ENCODE results near the gene ART4.

The ART4 gene

DNA sequence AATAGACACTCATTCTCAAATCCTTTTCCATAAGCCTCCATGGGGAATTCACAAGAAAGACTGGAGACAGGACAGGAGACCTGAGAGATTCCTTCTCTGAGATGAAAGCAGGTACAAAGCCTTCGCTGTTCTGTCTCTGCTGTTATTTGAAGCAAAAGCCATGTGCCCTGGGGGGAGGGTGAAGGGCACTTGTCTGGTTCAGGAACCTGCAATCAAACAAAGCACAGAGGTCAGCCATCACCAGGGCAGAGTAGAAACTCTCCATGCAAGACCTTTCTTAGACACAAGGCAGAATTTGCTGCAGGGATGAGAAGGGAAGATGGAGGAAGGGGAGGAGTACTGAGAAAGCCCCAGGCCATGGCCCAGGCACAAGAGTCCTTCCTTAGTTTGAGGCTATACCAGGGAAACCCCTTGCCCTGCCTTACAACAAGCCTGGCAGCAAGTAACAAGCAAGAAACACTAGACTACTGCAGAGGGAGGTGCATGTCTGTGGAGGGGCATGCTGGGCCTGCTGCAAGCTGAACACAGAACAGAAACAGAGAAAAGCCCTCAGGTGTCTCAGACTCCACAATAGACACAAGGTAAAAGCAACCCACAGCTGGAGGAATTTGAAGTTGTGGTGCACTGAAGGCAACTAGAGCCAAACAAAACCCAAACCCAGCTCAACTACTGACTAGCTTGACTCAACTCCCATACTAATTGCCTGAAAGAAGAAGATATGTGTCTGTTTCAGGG is 7.8 kb upstream of the ART4 start:
- DNase-seq, result peak; percentile 1

DNA sequence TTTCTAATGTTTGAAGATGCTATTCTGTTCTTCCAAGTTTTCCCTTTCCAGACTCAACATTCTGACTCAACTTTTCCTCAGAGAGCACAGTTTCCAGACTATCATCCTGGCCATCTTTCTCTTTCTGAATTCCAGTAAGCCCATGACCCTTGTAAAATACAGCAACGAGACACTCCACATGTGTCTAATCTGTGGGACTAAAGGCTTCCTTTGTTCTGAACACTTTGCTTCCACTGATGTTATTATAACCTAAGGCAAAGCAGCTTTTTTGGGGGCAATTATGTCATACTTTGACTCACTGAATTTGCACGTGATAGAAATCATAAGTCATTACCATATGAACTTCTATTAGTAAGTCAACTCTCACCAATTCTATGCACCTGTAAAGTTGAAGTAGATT is 6.3 kb upstream of the ART4 start:
- DNase-seq, result no peak

DNA sequence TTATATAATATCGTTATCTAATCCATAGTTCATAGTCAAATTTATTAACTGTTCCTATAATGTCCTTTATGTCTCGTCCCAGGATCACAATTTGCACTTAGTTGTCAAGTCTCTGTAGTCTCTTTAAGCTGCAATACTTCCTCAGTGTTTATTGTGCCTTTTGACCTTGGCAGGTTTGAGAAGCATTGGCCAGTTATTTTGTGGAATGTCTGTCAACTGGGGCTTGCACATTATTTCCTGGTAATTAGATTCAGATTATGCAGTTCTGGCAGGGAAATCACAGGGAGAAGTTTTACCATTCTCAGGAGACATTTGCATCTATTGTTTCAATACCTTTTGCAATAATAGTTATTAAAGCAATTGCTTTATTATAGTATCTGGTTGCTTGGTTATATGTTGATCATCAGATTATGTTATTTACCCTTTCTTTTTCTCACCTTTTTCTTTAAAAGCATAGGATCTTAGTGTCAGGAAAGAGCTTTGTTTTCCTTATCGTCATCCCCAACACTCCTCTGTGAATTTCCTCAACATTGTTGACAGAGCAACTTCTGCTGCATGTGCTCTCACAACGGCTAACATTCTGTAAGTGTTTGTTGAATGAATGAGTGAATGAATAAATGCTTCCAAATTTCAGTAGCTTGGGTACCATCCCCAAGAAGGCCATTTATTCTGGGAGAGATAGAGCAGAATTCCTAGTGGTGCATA is 3.7 kb upstream of the ART4 start:
- no peak for DNase-seq

DNA sequence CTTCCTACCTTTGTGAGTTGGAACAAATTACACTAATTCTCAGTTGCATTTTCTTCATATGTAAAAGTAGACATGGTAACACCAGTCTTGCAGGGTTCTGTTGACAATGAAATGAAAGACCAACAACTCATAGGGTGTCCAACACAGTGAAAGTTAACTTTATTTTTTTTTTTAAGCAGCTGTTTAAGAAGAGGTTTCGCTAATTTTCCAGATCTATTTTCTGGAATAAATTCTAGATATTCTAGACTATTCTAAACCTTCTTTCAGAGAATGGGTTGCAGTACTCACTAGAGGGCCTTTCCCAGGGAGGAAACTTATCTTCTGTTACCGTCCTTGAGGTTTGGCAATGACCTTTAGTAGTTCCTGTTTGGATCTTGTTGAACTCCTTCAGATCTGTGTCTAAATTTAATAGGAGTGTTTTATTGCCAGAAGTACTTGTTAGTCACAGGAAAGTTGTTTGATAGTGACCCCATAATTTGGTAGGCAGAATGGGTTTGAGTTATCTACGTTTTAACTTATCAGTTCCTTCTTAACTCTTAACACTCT is 2.8 kb upstream of the ART4 start:
- DNase-seq, result no peak

DNA sequence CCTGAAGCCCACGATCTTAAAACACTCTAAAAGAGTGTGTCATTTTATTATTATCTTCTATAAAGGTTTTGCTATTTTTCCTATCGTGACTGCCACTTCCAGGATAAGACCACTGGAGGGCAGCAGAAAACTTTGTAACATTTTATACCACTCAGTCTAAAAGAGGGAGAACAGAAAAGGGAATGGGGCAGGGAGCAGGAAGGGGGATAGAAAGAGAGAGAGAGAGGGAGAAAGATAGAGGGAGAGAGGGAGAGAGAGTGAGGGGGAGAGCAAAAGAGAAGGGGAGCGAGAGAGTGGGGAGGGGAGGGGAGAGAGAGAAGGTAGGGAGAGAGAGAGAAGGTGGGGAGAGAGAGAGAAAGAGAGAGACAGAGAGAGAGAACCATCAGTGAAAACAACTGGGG is 2.0 kb upstream of the ART4 start:
- peak; percentile 47 for DNase-seq

DNA sequence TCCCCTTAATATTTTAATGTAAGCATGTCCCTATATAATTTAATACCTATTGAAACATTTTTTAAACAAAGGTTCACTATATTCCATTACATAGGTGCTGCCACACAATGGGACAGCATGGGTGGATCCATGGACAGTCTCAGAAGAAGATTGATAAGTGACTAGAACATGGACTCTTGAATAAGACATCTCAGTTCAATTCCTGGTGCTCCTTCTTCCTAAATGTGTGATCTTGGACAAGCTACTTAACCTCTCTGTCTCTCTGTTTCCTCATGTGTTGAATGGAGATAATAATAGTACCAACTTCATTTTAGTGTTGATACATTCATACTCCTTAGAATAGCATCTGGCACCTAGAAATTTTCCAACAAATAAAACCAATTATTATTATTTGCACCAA is 1.1 kb upstream of the ART4 start:
- no peak for DNase-seq

DNA sequence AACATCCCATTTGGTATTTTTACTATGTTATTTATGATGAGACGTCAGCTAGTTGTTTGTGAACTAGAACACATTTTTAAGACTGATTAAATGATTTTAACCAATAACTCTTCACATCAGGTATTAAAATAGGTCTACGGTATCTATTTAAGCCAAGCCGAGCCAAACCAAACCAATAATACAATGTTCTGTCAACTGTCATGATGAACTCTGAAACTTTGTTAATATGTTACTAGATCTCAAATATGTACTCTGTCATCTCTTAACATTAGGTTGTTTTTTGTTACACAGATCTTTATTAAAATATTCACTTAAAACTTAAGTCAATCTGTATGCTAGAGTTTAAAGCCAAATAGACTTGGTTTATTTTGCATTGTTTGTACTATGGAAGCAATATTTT is 1.0 kb downstream of the ART4 start:
- DNase-seq, result no peak

DNA sequence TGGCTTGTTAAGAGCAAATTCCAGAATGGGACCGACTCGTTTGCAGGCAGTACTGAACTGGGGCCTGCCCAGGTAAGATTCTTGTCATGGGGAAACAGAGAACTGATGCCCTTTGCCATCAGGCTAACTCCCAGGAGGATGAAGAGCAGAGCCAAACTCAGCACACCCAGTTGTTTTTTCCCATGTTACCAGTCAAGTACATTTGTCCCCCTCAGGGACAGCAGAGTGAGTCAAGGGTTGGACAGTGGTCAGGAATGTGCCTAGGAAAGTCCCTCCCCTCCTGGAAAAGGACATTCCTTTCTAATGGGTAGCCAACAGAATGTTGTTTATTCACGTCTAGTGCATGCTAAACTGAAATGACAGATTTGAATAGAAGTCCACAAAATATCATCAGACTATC is 1.6 kb downstream of the ART4 start:
- DNase-seq, result no peak

DNA sequence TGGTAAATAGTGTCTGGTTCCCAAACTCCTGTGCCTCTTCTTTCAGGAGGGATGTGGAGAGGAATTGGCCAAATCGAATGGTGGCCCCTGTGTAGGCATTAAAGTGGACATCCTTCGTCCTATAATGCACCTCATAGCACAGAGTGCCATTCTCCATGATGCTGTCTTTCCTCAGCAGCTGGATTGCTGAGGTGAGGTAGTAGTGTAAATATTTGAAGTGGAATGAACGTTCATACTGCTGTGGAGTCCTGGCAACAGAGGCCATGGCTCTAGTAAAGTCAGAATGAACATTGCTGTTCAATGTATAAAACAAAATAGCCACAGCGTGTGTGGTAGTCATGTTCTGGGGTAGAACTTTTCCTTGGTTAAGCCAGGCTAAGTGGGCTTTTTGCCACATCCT is 2.7 kb downstream of the ART4 start:
- no peak for DNase-seq

DNA sequence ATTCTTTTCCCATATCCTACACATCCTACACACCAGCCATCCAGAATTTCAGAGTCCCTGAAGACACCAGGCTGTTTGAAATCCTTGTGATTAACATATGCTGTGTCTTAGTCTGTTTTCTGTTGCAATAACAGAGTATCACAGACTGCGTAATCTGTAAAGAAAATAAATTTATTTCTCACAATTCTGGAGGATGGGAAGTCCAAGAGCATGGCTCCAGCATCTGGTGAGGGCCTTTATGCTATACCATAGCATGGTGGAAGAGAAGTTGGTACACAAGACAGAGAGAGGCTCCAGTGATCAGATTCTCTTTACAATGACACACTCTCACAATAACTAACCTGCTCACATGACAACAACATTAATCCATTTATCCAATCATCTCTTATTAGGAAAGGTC is 4.1 kb downstream of the ART4 start:
- DNase-seq, result no peak

DNA sequence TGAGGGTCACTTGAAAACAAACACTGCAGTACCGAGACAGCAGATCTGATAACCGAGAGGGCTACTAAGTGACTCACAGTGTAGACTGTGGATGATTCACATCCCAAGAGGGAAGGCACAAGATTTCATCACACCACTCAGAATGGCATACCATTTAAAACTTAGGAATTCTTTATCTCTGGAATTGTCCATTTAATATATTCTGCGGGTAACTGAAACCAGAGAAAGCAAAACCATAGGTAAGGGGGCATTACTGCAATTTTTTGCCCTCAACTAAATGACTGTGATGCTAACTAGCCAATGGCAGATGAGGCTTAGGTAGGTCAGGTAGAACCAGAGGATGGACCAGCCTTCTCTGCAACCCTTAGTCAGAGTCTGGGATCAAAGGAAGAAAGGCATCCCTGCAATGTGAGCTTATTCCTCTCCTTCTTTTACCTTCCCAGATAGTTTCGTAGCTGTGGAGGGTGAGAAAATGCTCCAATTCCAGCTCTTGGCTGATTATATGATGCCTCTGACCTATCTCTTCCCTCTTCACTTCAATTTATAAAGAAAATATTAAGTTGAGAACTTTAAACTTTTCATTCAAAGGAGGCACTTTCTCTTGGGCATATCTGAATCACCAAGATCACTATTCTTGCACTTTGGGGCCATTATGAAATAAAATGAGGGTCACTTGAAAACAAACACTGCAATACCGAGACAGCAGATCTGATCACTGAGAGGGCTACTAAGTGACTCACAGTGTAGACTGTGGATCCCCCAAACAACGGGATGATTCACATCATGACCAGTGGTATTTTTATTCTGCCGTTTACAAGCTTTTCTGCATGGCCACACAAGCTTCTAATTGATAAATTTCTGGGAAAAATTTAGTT is 6.8 kb downstream of the ART4 start:
- no peak for DNase-seq

DNA sequence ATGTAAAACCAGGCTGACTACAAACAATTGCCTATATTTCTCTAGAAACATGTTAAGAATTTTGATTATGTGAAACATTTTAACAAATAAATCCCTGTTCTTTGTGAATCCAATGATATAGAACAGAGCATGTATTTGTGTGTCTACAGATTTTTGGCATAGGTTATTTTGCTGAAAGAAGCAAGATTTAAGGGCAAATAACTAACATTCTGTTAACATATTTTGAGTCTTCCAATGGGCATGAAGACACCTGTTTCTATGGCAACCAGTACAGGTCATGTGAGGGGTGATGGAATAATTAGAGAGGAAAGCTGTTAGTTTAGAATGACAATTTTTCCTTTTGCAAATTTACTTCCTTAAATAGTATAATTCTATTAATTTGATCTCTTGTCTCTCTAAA is 8.8 kb downstream of the ART4 start:
- no peak for DNase-seq

DNA sequence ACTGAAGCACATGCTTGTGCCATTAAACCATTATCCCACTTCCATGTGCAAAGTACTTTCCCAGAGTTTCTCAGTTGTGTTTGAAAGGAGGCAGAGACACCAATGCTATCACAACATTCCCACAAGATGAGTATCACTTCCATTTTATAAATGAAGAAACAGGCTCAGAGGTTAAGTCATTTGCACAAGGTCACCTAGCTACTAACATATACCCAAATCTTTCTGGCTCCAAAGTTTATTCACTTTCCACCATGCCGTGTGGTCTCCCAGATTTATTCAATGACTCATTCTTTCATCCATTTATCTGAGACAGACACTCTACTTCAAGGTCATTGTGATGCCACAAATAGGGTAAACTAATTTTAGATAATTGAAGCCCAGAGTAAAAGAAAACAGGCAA is 9.4 kb downstream of the ART4 start:
- no peak for DNase-seq

DNA sequence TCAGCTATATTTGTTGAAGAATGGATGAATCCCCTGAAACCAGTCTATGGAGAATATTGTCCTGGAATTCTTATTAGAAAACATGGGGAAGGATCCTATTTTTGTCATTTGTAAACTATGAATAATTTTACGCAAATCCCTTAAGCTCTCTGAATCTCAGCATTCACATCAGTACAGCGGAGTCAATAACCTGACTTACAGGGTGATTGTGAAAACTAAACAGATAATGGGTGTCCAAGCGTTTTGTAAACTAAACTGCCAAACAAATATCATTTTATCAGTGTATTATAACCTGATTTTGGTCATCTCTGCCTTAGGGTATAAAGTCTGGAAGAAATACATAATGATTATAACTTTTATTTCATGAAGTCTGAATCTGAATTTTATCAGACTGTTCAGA is 10.0 kb downstream of the ART4 start:
- DNase-seq, result no peak

DNA sequence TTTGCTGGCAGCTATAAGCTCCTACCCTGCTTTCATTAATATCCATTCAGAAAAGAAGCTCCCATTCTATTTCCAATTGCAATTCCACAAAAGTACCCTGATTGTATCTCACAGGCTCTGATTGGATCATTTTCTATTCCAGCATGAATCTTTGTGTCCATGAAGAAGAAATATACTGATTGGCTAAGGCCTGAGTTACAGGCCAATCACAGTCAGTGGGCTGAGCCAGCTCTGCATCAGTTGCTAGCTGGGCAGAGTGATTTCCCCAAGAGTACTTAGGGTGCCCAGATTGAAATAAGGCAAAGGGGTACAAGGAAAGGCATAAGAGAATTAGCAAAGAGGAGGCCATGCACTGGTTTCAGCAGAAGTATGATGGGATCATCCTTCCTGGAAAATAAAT is 14.4 kb downstream of the ART4 start:
- no peak for DNase-seq

DNA sequence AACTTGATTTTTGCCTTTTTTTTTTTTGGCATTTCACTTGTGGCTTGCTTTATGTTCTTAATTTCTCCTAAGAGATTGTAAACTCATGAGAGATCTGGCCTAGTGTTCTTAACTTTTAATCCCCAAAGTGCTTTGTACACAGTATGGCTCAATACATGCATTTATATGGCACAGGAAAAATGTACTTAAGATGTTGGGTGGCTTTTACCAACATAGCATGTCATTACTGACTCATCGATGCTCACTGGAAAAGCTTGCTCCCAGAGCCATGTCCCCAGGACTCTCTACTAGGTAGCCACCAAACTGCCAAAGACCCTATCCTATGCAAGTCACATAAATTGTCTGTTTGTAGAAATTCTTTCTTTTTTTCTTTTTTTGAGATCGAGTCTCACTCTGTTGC is 16.3 kb downstream of the ART4 start:
- no peak for DNase-seq

DNA sequence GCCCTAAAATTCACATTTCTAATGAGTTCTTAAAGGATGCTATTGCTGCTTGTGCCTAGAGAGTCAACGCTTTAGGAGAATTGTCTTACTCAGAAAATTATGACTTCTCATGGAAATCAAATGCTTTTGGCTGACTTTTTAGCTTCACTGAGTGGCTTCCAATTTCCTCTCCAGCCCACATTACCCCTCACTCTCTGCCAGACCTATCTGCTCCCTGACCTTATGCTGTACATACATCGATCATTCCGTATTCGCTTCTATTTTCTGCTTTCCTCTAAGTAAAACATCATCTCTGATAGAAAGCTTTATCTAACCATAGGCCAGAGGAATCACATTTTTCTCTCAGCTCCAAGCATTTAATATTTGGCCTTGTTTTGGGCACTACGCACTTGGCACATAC is 16.8 kb downstream of the ART4 start:
- no peak for DNase-seq

DNA sequence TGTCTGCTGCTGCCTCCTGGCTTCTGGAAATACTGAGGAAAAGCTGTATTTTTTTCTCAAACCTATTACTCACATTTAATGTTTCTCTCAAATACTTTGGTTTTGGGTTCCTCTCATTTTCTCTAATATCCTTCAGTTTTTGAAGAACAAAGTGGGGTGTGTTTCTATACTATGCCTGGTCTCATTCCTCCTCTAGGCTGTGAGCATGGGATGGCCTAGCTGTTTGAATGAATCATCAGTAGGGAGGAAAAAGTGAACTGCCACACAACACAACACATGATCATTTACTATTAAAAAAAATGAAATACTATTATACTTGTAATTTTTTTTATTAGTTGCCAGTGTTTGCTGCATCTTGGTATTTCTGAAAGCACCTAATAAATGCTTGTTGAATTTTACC is 18.1 kb downstream of the ART4 start:
- DNase-seq, result no peak

DNA sequence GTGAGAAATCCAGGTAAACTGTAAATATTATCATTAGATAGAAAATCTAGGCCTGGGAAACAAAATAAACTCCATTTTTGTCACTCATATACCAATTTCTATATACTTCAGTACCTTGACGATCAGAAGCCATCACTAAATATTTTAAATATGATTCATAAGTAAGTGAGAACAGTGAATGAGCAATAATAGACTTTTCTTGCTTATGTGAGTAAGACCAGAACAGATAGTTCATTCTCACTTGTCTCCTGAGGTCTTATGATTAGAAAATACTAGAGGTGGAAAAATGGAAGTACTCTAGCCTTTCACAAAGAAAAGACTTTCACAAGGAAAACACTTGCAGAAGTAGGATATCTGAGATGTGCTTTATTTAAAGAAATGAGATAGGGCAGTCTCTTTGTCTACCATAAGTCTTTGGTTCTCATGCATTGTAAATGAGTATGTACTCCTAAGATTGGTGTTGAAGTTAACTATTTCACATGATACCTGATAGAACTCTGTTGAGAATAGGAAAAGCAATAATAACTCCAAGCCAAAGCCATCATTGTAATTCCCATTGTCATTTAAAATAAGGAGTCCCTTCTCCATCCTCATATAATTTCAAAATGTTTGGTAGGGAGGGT is 19.2 kb downstream of the ART4 start:
- DNase-seq, result no peak

DNA sequence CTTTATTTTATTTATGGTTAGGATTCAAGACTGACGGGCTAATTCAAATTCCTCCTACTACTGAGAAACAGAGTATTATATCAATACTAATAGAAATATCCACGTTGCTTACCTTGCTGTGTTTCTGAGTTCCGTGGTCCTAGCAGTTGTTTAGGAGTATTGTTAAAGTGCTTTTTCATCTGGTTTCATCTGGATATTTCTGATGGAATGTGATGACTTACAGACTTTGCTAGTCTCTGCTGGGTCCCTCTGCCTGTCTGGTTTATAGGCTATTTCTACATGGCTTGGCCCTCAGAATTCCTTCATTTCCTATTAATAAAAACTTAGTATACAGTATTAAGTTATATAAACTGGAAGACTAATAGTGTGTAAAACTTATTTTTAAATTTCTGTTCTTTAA is 29.3 kb downstream of the ART4 start, which contains the start of gene SMCO3:
Gene SMCO3 (minus strand): TSS at position 169 of the 400 bp plus-strand sequence. CDS start 7,502 bp downstream, outside the sequence.
- DNase-seq, result no peak

DNA sequence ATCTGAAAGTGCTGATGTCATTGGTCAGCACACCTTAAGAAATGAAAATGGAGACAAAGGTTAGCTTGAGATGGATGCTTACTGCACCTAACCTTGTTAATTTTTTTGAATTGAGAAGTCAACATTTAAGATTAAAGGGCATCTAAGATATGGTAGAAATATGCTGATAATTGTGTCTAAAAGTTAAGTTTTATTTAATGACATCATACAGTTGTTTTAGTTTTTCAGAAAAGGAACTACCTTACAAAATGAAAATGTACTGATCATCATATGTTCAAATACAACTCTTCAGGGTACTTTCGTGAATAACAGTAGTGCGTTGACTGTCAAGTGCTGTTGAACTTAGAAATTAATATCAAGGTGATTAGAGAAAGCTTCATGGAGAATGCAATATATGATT is 31.8 kb downstream of the ART4 start:
- DNase-seq, result no peak

DNA sequence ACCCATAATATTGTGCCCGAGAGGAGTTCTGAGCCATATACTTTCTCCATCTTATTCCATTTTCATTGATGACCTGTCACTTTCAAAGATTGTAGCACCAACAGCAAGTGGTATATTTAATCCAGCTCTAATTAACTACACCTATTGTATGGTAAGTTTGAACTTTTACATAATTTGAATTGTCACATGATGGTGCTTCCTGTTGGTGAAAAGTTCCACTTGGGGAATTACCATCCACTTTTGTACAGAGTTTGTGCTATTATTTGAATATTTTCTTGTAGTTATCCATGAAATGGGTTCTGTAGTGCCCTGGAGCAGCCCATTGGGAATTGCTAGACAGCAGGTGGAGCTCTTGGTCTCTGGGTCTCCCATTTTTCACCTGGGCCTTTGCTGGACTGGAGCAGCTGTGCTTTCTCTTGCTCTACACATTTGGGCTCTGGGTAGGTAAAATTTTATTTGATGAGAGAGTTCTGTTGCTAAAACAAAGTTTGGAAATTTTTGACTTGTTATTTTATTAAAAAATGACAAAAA is 32.3 kb downstream of the ART4 start:
- peak; percentile 5 for DNase-seq
